Hepatic stellate cell (primary cell): ENCODE results near the gene CRYBG1.

Experiments
- DNase-seq: peaks from one replicate; pipeline ENCODE4 v3.0.0; 2011; ENCODE audit warnings: low spot score

Gene CRYBG1

DNA sequence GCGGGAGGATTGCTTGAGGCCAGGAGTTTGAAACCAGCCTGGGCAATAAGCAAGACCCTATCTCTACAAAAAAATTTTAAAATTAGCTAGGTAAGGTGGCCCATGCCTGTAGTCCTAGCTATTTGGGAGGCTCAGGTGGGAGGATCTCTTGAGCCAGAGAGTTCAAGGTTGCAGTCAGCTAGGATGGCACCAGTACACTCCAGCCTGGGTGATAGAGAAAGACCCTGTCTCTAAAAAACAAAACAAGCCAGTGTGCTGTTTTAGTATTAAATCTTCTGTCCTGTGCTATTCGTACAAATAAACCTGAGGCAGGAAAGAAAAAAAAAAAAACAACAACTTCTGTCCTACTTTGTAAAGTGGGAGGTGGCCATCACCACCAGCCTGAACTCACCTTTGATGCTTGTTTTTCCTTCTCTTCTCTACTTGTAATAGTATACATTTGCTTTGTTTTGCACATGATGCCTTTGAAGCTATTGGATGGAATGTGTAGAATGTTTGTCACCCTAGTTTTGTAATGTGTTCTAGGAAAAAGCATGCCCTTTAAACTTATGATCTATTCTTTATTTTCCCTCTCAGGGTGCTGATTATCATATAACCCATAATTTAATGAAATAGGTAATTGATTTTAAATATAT lies 102.5 kb downstream of the CRYBG1 start:
- no peak for DNase-seq

- DNase-seq = no peak
These were observed 105.7 kb downstream of the CRYBG1 start for GRCh38 chr6:106466211-106466610.

GRCh38 chr6:106468935-106469334 lies 108.4 kb downstream of the CRYBG1 start:
- no peak for DNase-seq

DNA sequence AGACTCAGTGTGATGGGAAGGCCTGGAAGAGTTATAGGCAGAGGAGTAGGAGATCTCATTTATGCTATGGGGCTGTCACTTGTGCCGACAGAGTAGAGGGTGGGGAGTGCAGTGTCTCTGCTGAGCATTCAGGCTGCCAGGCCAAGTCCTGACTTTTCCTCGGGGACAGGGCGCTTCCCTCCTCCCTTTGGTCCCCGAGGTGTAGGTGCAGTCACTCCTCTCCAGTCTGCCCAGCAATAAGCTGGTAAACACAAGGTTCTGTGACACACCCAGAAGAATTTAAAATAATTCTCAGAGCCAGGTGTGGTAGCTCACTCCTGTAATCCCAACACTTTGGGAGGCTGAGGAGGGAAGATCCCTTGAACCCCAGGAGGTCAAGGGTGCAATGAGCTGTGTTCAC lies 109.4 kb downstream of the CRYBG1 start:
- DNase-seq = no peak

GRCh38 chr6:106470316-106470715 lies 109.8 kb downstream of the CRYBG1 start:
- DNase-seq = no peak

DNA sequence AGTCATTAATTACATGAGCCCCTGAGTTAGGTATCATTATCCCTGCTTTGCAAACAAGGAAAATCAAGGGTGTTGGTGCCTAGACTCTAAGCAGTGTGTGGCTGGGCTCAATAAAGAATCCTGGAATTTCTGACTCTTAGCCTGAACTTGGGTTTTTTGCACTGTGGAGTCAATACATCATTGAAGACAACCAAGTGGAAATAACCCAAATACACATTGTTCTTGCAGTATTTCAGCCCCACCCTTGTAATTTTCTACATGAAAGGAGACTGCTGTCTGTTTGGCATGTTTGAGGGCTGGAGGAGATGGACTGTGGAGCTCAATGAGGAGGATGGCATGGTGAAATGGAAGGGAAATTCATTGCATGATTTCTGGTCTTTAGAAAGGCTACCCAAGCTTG lies 110.3 kb downstream of the CRYBG1 start:
- no peak for DNase-seq

- DNase-seq = no peak
These were observed 113.3 kb downstream of the CRYBG1 start for GRCh38 chr6:106473812-106474211.

GRCh38 chr6:106474466-106474865 lies 113.9 kb downstream of the CRYBG1 start:
- no peak for DNase-seq

DNA sequence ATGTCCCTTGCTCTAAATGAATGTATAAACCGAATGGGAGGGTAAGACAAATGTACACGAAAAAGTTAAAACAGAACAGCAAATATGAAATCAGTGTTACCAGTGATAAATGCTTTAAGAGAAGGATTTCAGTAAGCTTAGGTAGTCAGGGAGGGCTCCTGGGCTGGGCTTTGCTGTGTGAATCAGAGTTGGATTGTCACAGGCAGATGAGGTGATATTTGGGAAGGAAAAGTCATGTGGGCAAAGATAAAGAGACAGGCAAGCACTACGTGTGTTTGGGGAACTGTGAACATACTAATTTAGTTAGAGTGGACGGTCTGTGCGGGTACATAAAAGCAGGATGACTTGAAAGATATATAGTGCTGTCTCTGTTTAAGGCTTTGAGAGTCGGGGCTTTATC lies 114.8 kb downstream of the CRYBG1 start:
- no peak for DNase-seq

GRCh38 chr6:106476331-106477105 lies 116.0 kb downstream of the CRYBG1 start:
- no peak for DNase-seq

- no peak for DNase-seq
These were observed 116.6 kb downstream of the CRYBG1 start for GRCh38 chr6:106477146-106477545.

GRCh38 chr6:106477790-106478189 lies 117.3 kb downstream of the CRYBG1 start:
- DNase-seq = no peak

- DNase-seq = no peak
These were observed 125.7 kb downstream of the CRYBG1 start for GRCh38 chr6:106486236-106486635.

DNA sequence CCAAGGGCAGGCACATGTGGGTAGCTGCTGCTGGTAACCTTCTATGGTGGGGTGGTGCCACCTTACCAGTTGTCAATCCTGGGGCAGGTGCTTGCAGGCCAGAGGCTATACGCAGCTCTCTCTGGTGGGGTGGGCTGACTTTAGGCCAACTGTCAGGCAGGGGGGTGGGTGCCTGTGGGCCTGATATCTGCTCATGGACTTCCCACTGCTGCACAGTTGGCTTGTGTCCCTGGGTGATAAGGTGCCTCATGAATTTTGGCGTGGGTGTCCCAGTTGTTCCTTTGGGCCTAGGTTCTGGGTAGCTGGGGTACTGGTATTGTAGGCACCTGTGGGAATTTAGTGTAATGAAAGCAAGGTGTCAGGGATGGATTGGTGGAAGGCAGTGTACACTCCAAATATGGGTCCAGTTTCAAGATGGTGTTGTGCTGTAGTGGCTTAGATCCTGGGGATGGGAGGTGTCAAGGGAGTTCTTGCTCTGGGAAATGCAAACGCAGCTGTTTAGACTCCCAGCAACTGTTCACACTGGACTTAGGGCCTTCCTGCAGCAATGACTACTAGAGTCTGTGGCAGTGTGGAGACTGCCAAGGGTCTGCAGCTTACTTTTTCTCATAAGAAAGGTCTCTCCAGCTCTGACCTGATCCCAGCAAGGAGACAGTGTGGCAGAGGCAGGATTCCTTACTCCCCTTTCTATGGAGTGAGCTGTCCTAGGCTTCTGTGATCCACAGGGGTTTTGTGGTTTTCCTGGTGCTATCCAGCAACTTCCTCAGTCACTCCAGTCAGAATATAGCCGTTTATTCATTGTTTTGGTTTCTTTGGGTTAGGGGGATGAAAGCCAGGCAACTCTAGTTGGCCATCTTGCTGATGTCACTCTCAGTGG lies 128.2 kb downstream of the CRYBG1 start:
- no peak for DNase-seq

- DNase-seq = no peak
These were observed 129.5 kb downstream of the CRYBG1 start for GRCh38 chr6:106490030-106490429.

DNA sequence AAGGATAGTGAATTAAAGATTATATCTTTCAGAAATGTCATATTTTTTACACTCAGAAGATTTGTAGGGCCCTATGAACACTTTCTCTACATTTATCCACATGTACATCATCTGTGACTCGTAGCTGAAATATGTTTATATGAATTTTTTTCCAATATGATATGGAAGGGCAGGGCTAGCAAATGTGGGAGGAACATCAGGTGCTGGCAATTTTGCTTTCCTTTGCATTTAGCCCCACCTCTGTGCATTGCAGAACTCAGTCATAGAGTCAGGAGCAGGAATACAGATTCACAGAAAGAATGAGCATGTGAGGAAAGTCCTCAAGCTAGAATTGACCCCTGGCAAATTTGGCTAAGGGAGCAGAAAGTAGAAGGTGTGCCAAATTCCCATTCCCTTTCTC lies 129.9 kb downstream of the CRYBG1 start:
- DNase-seq = no peak

DNA sequence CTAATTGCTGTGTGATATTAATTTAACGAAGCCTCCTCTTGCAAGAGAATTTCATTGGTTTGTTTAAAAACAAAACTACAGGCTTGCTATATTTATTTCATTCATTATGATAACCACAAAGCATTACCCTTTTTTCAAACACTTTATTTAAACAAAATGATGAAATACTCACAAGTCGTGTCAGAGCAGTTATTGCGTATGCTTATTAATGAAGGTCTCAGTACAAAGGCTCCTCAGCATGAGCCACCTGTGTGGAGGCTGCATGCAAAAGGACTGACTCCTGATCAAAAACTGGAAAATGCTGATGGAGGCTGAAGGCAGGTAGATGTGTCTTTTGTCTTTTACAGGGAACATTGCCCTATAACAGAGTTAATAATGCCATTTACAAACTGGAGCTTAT lies 130.5 kb downstream of the CRYBG1 start:
- DNase-seq = no peak

DNA sequence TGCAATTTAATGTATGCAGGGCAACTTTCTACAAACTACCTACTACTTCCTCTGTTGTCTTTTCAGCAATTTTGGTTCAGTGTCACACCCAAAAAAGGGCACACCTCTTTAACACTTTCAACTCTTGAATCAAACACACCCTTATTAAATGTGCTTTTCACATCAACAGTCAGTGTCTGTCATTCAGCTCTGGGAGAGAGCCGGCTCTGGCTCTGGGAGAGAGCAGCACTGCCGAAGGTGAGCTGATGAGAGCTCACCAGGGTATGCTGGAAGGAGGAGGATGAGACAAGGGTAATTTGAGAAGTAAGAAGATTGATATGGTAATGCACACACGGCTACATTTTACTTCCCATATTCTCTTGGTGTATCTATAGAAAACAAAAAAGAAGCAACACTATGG lies 134.5 kb downstream of the CRYBG1 start:
- DNase-seq = no peak

GRCh38 chr6:106496823-106497222 lies 136.3 kb downstream of the CRYBG1 start:
- no peak for DNase-seq

DNA sequence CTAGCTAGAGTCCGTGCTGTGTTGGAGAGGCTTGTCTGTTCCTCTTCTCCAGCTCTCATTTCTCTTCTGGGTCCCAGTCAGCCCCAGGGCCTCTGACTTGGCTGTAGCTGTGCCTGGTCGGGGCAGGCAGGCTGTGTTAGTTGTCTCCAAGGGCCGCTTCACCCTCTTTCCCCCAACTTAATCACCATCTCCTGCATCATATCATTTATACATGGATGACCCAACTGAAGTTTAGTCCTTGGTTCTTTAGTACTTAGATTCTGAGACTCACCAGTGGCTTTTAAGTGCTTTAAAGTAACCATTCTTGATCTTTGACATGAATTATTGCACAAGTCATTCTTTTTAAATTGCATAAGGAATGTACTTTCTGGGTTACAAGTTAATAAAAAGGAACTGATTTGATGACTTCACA lies 141.4 kb downstream of the CRYBG1 start:
- DNase-seq = no peak

GRCh38 chr6:106502559-106502958 lies 142.0 kb downstream of the CRYBG1 start:
- no peak for DNase-seq

GRCh38 chr6:106508277-106508676 lies 147.8 kb downstream of the CRYBG1 start:
- no peak for DNase-seq

DNA sequence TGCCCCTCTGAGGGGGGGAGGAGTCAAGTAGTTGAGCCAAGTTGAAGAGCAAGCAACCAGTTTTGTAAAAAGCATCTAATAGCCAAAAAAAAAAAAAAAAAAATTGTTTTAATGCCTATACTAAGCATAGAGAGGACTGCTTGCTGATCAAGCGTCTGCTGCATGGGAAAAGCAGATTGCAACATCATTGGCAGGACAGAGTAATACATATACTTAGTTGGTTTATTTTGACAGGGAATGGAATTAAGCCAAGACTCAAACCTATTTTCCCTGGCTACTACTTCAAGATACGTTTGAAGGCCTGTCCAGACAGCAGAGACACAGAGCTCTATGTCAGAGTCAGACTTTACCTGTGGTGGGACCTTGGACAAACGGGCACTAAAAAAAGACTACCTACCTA lies 148.3 kb downstream of the CRYBG1 start:
- DNase-seq = no peak
